Kidney epithelial cell (primary cell): ENCODE measurements around the gene ADTRP. TPM values are rescaled to one million over a fixed set of nuclear protein-coding genes. Genes with fewer than 3 reads are reported as not detected.

ENCODE experiments used
- DNase-seq: peaks from one replicate; pipeline ENCODE4 v3.0.0-alpha.2; 2010; ENCODE audit warnings: low read depth
- H3K27me3 ChIP-seq: 2 replicates; pipeline ENCODE4 v1.6.0; 2011; ENCODE audit warnings: low read length; ENCODE audit not compliant: control insufficient read depth, insufficient read depth
- H3K36me3 ChIP-seq: 2 replicates; pipeline ENCODE4 v1.5.1; 2011; ENCODE audit warnings: low read length; ENCODE audit not compliant: control insufficient read depth, insufficient read depth
- H3K4me3 ChIP-seq: 2 replicates; pipeline ENCODE4 v1.5.1; 2011; ENCODE audit warnings: low read depth, mild to moderate bottlenecking, control low read depth, low read length
- CTCF ChIP-seq: IDR thresholded peaks from 2 replicates; pipeline ENCODE4 v1.5.1; 2011; ENCODE audit warnings: mild to moderate bottlenecking, moderate library complexity, low read length, control low read depth, inconsistent platforms; ENCODE audit not compliant: insufficient read depth, poor library complexity, severe bottlenecking
- total RNA-seq: library from RNA; depleted of rRNA; stranded (reverse); fragments of >200 nt; gene quantifications from 2 replicates; pipeline ENCODE4 v1.2.3, GENCODE V29; 2015

The ADTRP gene
- total RNA-seq, 1 donor from 2014 or later: 4.6 TPM

- no peak for TF ChIP-seq CTCF
- Histone ChIP-seq H3K27me3 (no peaks in the 10 kb centered on the region), H3K36me3 (no peaks in the 10 kb centered on the region), H3K4me3 (no peak overlapping the region)
- no peak for DNase-seq
These were observed 72.4 kb downstream of the ADTRP start for GRCh38 chr6:11706171-11706570.

DNA sequence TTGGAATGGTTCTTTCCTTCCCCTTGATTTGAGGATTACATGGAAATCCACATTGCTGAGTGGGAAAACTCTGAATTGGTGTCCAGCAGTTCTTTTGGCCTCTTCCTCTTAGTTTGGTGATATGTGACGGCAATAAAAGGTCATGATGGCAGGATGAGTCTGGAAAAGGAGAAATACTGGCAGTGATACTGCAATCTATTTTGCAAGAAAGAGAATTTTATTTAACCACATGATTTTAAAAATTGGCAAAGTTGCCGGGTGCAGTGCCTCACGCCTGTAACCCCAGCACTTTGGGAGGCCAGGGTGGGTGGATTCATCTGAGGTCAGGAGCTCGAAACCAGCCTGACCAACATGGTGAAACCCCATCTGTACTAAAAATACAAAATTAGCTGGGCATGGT lies 73.1 kb downstream of the ADTRP start:
- no peak for DNase-seq
- H3K4me3 ChIP-seq: no peak overlapping the region
- H3K36me3 ChIP-seq: no peaks in the 10 kb centered on the region
- no peak for TF ChIP-seq CTCF
- no peaks in the 10 kb centered on the region for H3K27me3 ChIP-seq

GRCh38 chr6:11705069-11705468 lies 73.5 kb downstream of the ADTRP start:
- Histone ChIP-seq H3K36me3 (no peaks in the 10 kb centered on the region), H3K27me3 (no peaks in the 10 kb centered on the region), H3K4me3 (no peak overlapping the region)
- TF ChIP-seq CTCF: no peak
- no peak for DNase-seq

GRCh38 chr6:11703725-11704124 lies 74.9 kb downstream of the ADTRP start:
- H3K27me3 ChIP-seq: no peaks in the 10 kb centered on the region
- TF ChIP-seq CTCF: no peak
- H3K4me3 ChIP-seq: no peak overlapping the region
- DNase-seq: no peak
- H3K36me3 ChIP-seq: no peaks in the 10 kb centered on the region

GRCh38 chr6:11702500-11703130 lies 76.0 kb downstream of the ADTRP start:
- Histone ChIP-seq H3K27me3 (no peaks in the 10 kb centered on the region), H3K36me3 (no peaks in the 10 kb centered on the region), H3K4me3 (no peak overlapping the region)
- TF ChIP-seq CTCF: no peak
- no peak for DNase-seq

DNA sequence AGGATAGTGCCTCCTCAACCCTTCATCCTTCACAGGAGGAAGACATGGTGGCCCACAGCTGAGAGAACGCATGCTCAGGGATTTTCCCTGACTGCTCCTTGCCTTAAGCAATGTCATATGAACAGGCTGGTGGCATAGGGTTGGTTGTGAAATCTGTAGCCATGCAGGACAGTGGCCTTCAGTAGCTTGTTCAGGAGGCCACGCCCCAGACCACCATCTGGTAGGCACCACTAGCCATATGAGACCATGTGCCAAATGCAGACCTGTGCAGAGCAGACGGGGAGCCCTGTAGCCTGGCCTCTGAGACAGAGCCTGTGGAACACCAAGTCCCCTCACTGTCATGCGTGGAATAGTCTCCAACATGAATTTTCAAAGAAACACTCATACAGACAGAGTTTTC lies 76.5 kb downstream of the ADTRP start:
- no peak for TF ChIP-seq CTCF

More for the DNA sequence above, 76.5 kb downstream of the ADTRP start:
- no peak overlapping the region for H3K4me3 ChIP-seq
- H3K27me3 ChIP-seq: no peaks in the 10 kb centered on the region
- no peaks in the 10 kb centered on the region for H3K36me3 ChIP-seq
- DNase-seq: no peak
